Measurements from ENCODE around the gene HAPSTR1. TPM values are rescaled to one million over a fixed set of nuclear protein-coding genes. Genes with fewer than 3 reads are reported as not detected.

The HAPSTR1 gene
- total and polyA plus RNA-seq, 2 of the 8 experiments (the other 6 are each of a cell fraction or from before 2014, with no cell fraction given), result 11.9 to 66.1 TPM

- TF ChIP-seq SAP30 (IDR thresholded peaks at IDR 0.05; ENCODE audit: insufficient read depth, insufficient replicate concordance, low read length) (no peak), HDAC2 (IDR thresholded peaks at IDR 0.05; ENCODE audit: borderline replicate concordance in 1 of 2, low read depth in 2 of 2, low read length in 2 of 2) (no peak), CBX5 (IDR thresholded peaks at IDR 0.05; ENCODE audit: low read depth, low read length) (no peak), SIN3A (conservative IDR thresholded peaks at IDR 0.05 in 1 of 2, IDR thresholded peaks at IDR 0.05 in 1 of 2; ENCODE audit: low read depth in 1 of 2, low read length in 2 of 2) (no peak)
These were observed 12.0 kb upstream of the HAPSTR1 start (continued) for GRCh38 chr16:9079430-9079812.

All from H1 (cell line).